GM10266 (cell line): ENCODE data around the gene ACADS.

Experiments
- DNase-seq: peaks from one replicate; pipeline ENCODE4 v3.0.0; 2012; ENCODE audit errors: extremely low spot score
- CTCF ChIP-seq: IDR thresholded peaks from 2 replicates; pipeline ENCODE4 v1.5.1; 2012; ENCODE audit warnings: mild to moderate bottlenecking, low read depth; ENCODE audit not compliant: control insufficient read depth, insufficient read depth; ENCODE audit errors: missing control alignments

Gene ACADS

GRCh38 chr12:120763250-120763649 lies 37.6 kb downstream of the ACADS start:
- TF ChIP-seq CTCF, result no peak
- no peak for DNase-seq

GRCh38 chr12:120764816-120765215 lies 39.2 kb downstream of the ACADS start:
- no peak for TF ChIP-seq CTCF
- DNase-seq, result no peak

- no peak for DNase-seq
- TF ChIP-seq CTCF, result no peak
These were observed 40.9 kb downstream of the ACADS start for GRCh38 chr12:120766566-120766965.

- no peak for TF ChIP-seq CTCF
- DNase-seq, result no peak
These were observed 41.7 kb downstream of the ACADS start for GRCh38 chr12:120767071-120768024.

GRCh38 chr12:120771097-120771496 lies 45.5 kb downstream of the ACADS start:
- no peak for TF ChIP-seq CTCF
- no peak for DNase-seq

GRCh38 chr12:120774169-120774916 lies 48.7 kb downstream of the ACADS start:
- no peak for DNase-seq
- no peak for TF ChIP-seq CTCF

GRCh38 chr12:120775862-120776552 lies 50.4 kb downstream of the ACADS start:
- no peak for DNase-seq
- no peak for TF ChIP-seq CTCF
